Tibial artery (tissue), 4 donors: ENCODE results near the gene MLN.
A peak's percentile ranks its signal among the peaks of the same experiment; 100 is the strongest.

Source experiments
- DNase-seq, 2 donors: peaks; one replicate each; pipeline ENCODE4 v3.0.0-alpha.2; 2019
- H3K27ac ChIP-seq, 2 donors: fragments of 200-600 bp; sonication (generic) in 1 of 2; 1 replicate in 1 of 2; 2 replicates in 1 of 2; pipeline ENCODE4 v1.5.1; 2018 to 2019; ENCODE audit warnings: mild to moderate bottlenecking in 1 of 2
- H3K27me3 ChIP-seq, 2 donors: fragments of 200-600 bp; sonication (generic) in 1 of 2; one replicate each; pipeline versions ENCODE4 v1.5.1 to v1.6.0; 2016 to 2019
- H3K36me3 ChIP-seq, 3 donors: fragments of 200-600 bp; sonication (generic) in 2 of 3; one replicate each; pipeline ENCODE4 v1.5.1; 2016 to 2019; ENCODE audit warnings: mild to moderate bottlenecking in 2 of 3
- H3K4me1 ChIP-seq, 4 donors: fragments of 200-600 bp; sonication (generic) in 2 of 4; 1 replicate in 3 of 4; 2 replicates in 1 of 4; pipeline ENCODE4 v1.5.1; 2016 to 2019
- H3K4me3 ChIP-seq, 2 donors: fragments of 200-600 bp; sonication (generic) in 1 of 2; 1 replicate in 1 of 2; 2 replicates in 1 of 2; pipeline ENCODE4 v1.5.1; 2018 to 2019; ENCODE audit warnings: mild to moderate bottlenecking in 2 of 2
- H3K9me3 ChIP-seq, 3 donors: fragments of 200-600 bp; sonication (generic) in 1 of 3; one replicate each; pipeline ENCODE4 v1.5.1; 2016 to 2019
- intact Hi-C: fragments of 100-400 bp; cut with DNase I; formaldehyde crosslinking; loops from one replicate; pipeline ENCODE4 v1.15.0; 2023; ENCODE audit warnings: low total_unique reads
- TF ChIP-seq, protein P1 (sequence below), 2 experiments: fragments of 200-600 bp in 1 of 2; fragments of 450-650 bp in 1 of 2; IDR thresholded peaks; one replicate each; pipeline ENCODE4 v1.5.1; 2017 to 2019; ENCODE audit warnings: antibody characterized with exemption in 2 of 2, mild to moderate bottlenecking in 1 of 2, moderate library complexity in 1 of 2

The MLN gene, protein sequence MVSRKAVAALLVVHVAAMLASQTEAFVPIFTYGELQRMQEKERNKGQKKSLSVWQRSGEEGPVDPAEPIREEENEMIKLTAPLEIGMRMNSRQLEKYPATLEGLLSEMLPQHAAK

DNA sequence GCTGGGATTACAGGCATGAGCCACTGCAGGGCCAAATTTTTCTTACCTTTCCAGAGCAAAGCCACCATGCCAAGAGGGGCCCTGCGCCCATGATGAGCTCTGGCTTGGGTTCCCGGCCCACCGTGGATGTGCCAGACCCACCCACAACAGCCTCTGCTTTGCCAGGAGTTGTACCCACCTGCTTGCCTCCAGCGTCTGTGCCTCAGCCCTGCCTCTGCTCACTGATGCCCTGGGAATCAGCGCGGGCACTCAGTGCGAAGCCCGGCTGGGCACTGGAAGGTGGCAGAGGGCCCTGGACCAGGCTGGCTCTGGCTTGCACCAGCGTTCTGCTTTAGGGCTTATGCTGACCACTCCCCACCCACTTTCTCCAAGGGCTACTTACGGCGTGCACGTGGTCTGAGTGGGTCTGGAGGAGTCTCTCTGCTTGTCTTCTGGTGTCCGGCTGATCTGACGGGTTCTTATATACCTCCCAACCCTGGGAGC is at the start of gene MLN:
Gene MLN (minus strand): TSS at position 433 of the 483 bp plus-strand sequence. CDS start 2,840 bp downstream, outside the sequence.
- Histone ChIP-seq H3K4me1 (peaks cover 0 to 11% (median 2%) of the 10 kb centered on the region in 4 donors), H3K4me3 (no peak within 1 kb of the TSS), H3K27me3 (peaks cover 0 to 47% of the 10 kb centered on the region in 2 donors), H3K27ac (no peak within 1 kb of the TSS), H3K9me3 (no peaks in the 10 kb centered on the region), H3K36me3 (no peaks in the 10 kb centered on the region)
- intact Hi-C loops, result loop anchor here (10.0 kb wide), 1 partner anchor 641 kb away; no protein-coding TSS in a partner anchor
- DNase-seq, result no peak
- TF ChIP-seq, protein P1, sequence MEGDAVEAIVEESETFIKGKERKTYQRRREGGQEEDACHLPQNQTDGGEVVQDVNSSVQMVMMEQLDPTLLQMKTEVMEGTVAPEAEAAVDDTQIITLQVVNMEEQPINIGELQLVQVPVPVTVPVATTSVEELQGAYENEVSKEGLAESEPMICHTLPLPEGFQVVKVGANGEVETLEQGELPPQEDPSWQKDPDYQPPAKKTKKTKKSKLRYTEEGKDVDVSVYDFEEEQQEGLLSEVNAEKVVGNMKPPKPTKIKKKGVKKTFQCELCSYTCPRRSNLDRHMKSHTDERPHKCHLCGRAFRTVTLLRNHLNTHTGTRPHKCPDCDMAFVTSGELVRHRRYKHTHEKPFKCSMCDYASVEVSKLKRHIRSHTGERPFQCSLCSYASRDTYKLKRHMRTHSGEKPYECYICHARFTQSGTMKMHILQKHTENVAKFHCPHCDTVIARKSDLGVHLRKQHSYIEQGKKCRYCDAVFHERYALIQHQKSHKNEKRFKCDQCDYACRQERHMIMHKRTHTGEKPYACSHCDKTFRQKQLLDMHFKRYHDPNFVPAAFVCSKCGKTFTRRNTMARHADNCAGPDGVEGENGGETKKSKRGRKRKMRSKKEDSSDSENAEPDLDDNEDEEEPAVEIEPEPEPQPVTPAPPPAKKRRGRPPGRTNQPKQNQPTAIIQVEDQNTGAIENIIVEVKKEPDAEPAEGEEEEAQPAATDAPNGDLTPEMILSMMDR (IDR thresholded peaks at IDR 0.05), result no peak

DNA sequence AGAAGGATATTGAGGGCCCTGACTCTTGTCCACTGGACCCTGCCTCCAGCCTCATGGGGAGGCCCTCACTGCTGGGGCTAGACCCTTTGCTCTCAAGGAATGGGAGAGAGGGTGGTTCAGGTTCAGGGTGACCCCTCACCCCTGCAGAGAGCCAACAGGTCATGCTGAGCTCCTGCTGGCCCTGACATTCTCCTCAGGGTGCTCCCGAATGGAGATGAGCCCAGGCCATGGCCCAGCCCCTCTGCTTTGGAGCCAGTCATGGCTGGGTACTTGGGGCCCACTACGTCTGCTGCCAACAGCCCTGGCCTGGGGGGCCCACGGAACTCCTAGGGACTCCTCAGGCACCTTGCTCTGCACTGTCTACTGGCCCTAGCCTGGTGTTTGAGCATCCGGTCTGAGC is 49.2 kb upstream of the MLN start:
- no peaks in the 10 kb centered on the region for H3K9me3 ChIP-seq
- no peaks in the 10 kb centered on the region for H3K36me3 ChIP-seq
- DNase-seq, result no peak
- no peak overlapping the region for H3K27ac ChIP-seq
- peaks cover 0 to 85% of the 10 kb centered on the region in 2 donors for H3K27me3 ChIP-seq
- intact Hi-C loops, result no loop called here
- no peak overlapping the region for H3K4me3 ChIP-seq
- no peaks in the 10 kb centered on the region for H3K4me1 ChIP-seq
- TF ChIP-seq, protein P1 (IDR thresholded peaks at IDR 0.05), result no peak

DNA sequence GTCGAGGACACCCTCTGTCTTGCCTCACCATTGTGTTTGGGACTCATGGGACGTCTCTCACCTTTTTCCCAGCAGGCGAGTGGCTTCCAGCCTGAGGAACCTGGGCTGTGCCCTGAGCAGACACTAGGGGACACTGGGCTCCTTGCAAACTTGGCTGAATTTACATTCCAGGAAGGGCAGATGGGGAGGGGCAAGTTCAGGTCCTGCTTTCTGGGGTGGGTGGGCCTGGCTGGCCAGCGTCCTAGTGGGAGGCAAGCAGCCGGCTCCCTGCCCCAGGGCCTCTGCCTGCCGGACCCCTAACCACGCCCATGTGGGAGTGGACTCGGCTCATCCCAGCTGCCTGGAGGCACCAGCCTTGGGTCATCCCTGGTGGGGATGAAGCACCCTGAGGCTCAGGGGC is 48.2 kb upstream of the MLN start:
- DNase-seq, result no peak
- intact Hi-C loops, result no loop called here

DNA sequence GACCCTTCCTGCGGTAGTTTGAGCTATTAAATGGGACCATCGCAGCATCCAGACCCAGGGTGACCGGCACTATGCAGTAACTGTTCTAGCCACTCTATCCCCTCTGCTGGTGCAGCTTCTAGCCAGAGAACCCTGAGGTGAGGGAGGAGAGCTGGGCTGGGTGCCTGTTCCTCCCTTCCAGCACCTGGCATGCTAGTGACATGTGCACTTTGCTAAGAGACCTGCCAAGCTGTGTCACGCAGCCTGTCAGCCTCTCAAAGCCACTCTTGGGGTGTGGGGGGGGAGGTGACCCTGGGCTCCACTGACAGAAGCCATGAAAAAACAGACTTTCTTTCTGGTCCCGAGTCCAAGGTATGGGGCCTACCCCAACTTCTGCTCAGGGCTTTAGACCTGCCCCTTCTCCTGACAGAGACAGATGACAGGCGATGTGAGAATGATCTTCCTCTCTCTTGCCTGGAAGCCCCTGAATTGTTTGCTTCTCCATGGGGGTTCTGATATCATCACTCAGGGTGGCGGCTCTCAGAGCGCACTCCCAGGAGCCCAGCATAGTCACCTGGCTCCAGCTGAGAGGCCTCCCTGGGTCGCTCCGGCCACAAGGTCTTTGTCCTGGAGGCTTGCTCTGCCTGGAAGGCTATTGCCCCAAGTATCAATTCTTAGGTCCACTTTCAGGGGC is 47.2 kb upstream of the MLN start:
- TF ChIP-seq, protein P1 (IDR thresholded peaks at IDR 0.05), result no peak
- intact Hi-C loops, result no loop called here
- Histone ChIP-seq H3K9me3 (no peaks in the 10 kb centered on the region), H3K36me3 (no peaks in the 10 kb centered on the region), H3K27me3 (peaks cover 0 to 66% of the 10 kb centered on the region in 2 donors), H3K27ac (no peak overlapping the region), H3K4me1 (no peaks in the 10 kb centered on the region), H3K4me3 (no peak overlapping the region)
- no peak for DNase-seq

More for the DNA sequence above, 48.2 kb upstream of the MLN start:
- no peak overlapping the region for H3K4me3 ChIP-seq
- no peaks in the 10 kb centered on the region for H3K9me3 ChIP-seq
- no peak overlapping the region for H3K27ac ChIP-seq
- H3K27me3 ChIP-seq, result peaks cover 0 to 75% of the 10 kb centered on the region in 2 donors
- no peaks in the 10 kb centered on the region for H3K36me3 ChIP-seq
- TF ChIP-seq, protein P1 (IDR thresholded peaks at IDR 0.05), result peak; percentile 11 to 35
- H3K4me1 ChIP-seq, result no peaks in the 10 kb centered on the region

DNA sequence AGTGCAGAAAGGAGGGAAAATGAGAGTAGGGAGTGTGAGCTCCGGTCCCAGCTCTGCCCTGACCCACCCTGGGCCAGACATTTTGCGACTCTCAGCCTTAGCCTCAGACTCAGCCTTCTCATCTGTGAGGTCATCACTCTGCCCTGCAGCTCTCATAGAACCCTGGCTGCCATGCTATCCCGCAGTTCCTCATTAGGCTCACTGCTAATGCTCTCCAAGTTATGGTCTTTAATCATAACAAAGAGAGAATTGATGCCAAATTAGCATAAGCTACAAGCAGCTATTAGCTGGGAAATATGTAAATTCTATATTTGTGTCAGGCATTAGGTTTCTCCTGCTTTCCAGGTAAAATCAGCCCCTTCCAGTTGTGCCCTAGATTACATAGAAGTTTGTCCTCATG is 46.5 kb upstream of the MLN start:
- no peak overlapping the region for H3K4me3 ChIP-seq
- intact Hi-C loops, result no loop called here
- H3K27me3 ChIP-seq, result peaks cover 0 to 59% of the 10 kb centered on the region in 2 donors
- H3K9me3 ChIP-seq, result no peaks in the 10 kb centered on the region
- H3K36me3 ChIP-seq, result no peaks in the 10 kb centered on the region
- H3K4me1 ChIP-seq, result no peaks in the 10 kb centered on the region
- TF ChIP-seq, protein P1 (IDR thresholded peaks at IDR 0.05), result no peak
- no peak for DNase-seq
- H3K27ac ChIP-seq, result no peak overlapping the region
